GM12864 (cell line): ENCODE measurements around the gene GNPDA1.

Source experiments
- DNase-seq: peaks from one replicate; pipeline ENCODE4 v3.0.0-alpha.2; 2011; ENCODE audit warnings: low read depth
- H3K4me3 ChIP-seq: 2 replicates; pipeline ENCODE4 v1.5.1; 2011; ENCODE audit warnings: mild to moderate bottlenecking, low read depth, low read length, control low read depth
- CTCF ChIP-seq: IDR thresholded peaks from 2 replicates; pipeline ENCODE4 v1.5.1; 2011; ENCODE audit warnings: low read depth, mild to moderate bottlenecking, moderate library complexity, low read length, control low read depth, inconsistent platforms; ENCODE audit errors: missing control alignments

The GNPDA1 gene

GRCh38 chr5:142000704-142001484 lies 11.9 kb downstream of the GNPDA1 start:
- no peak overlapping the region for H3K4me3 ChIP-seq
- peak; percentile 42 for TF ChIP-seq CTCF
- DNase-seq = no peak

GRCh38 chr5:142000173-142000572 lies 12.7 kb downstream of the GNPDA1 start:
- no peak for DNase-seq
- H3K4me3 ChIP-seq = no peak overlapping the region
- TF ChIP-seq CTCF = no peak

- no peak for TF ChIP-seq CTCF
- no peak for DNase-seq
- no peak overlapping the region for H3K4me3 ChIP-seq
These were observed 15.4 kb downstream of the GNPDA1 start for GRCh38 chr5:141997358-141997960.

- DNase-seq = no peak
- TF ChIP-seq CTCF = no peak
- H3K4me3 ChIP-seq = no peak overlapping the region
These were observed 17.2 kb downstream of the GNPDA1 start for GRCh38 chr5:141995656-141996055.

GRCh38 chr5:141994511-141995136 lies 18.2 kb downstream of the GNPDA1 start:
- no peak for DNase-seq
- no peak overlapping the region for H3K4me3 ChIP-seq
- no peak for TF ChIP-seq CTCF

- TF ChIP-seq CTCF = peak; percentile 59
- no peak for DNase-seq
- no peak overlapping the region for H3K4me3 ChIP-seq
These were observed 20.4 kb downstream of the GNPDA1 start for GRCh38 chr5:141992349-141992963.
